GM23248 (cell line): ENCODE data around the gene NCOA1. TPM values are rescaled to one million over a fixed set of nuclear protein-coding genes. Genes with fewer than 3 reads are reported as not detected.

ENCODE experiments used
- DNase-seq: peaks from one replicate; pipeline ENCODE4 v3.0.0-alpha.2; 2015
- H2AFZ ChIP-seq: fragments of 200-600 bp; sonication (generic); 2 replicates; pipeline ENCODE4 v1.6.1; 2016; ENCODE audit warnings: antibody characterized with exemption
- H3F3A ChIP-seq: fragments of 200-600 bp; sonication (generic); 2 replicates; pipeline ENCODE4 v1.6.1; 2016; ENCODE audit warnings: mild to moderate bottlenecking, antibody characterized with exemption, mixed run types; ENCODE audit not compliant: insufficient read depth
- H3K27ac ChIP-seq: fragments of 200-600 bp; sonication (generic); 2 replicates; pipeline ENCODE4 v1.5.1; 2016; ENCODE audit warnings: mild to moderate bottlenecking
- H3K27me3 ChIP-seq: fragments of 200-600 bp; sonication (generic); replicated peaks from 2 replicates; pipeline ENCODE4 v1.6.1; 2016; ENCODE audit warnings: mild to moderate bottlenecking; ENCODE audit not compliant: insufficient read depth
- H3K36me3 ChIP-seq: fragments of 200-600 bp; sonication (generic); 2 replicates; pipeline ENCODE4 v1.6.1; 2016; ENCODE audit warnings: low read depth, mild to moderate bottlenecking
- H3K4me1 ChIP-seq: fragments of 200-600 bp; sonication (generic); 2 replicates; pipeline ENCODE4 v1.6.1; 2016; ENCODE audit warnings: mild to moderate bottlenecking; ENCODE audit not compliant: insufficient read depth
- H3K4me2 ChIP-seq: fragments of 200-600 bp; sonication (generic); one replicate; pipeline ENCODE4 v1.6.1; 2016; ENCODE audit warnings: mild to moderate bottlenecking; ENCODE audit not compliant: unreplicated experiment
- H3K4me3 ChIP-seq: fragments of 200-600 bp; sonication (generic); 2 replicates; pipeline ENCODE4 v1.5.1; 2016; ENCODE audit warnings: mild to moderate bottlenecking
- H3K79me2 ChIP-seq: fragments of 200-600 bp; sonication (generic); 2 replicates; pipeline ENCODE4 v1.6.1; 2016; ENCODE audit warnings: mild to moderate bottlenecking; ENCODE audit not compliant: insufficient read depth
- H3K9ac ChIP-seq: fragments of 200-600 bp; sonication (generic); 2 replicates; pipeline ENCODE4 v1.6.1; 2016; ENCODE audit warnings: mild to moderate bottlenecking
- H3K9me2 ChIP-seq: fragments of 200-600 bp; sonication (generic); 2 replicates; pipeline ENCODE4 v1.6.1; 2016; ENCODE audit warnings: mixed run types, mild to moderate bottlenecking, moderate library complexity; ENCODE audit not compliant: insufficient read depth
- H3K9me3 ChIP-seq: fragments of 200-600 bp; sonication (generic); one replicate; pipeline ENCODE4 v1.6.1; 2017; ENCODE audit warnings: low read depth
- H4K20me1 ChIP-seq: fragments of 200-600 bp; sonication (generic); 2 replicates; pipeline ENCODE4 v1.6.0; 2016; ENCODE audit not compliant: insufficient read depth
- EZH2 ChIP-seq: fragments of 200-600 bp; sonication (generic); IDR thresholded peaks from 2 replicates; pipeline ENCODE4 v1.6.1; 2018; ENCODE audit warnings: antibody characterized with exemption, mild to moderate bottlenecking; ENCODE audit not compliant: insufficient read depth, poor library complexity, severe bottlenecking
- EZH2phosphoT487 ChIP-seq: fragments of 200-600 bp; sonication (generic); IDR thresholded peaks from 2 replicates; pipeline ENCODE4 v1.6.1; 2018; ENCODE audit warnings: antibody characterized with exemption, moderate library complexity, mild to moderate bottlenecking, low read depth; ENCODE audit not compliant: insufficient read depth
- WGBS, 2 experiments: methylation state at CpG; one replicate each; pipeline ENCODE4 v1.1.6; 2015 to 2017; ENCODE audit warnings: low lambda C conversion rate in 2 of 2, low coverage in 1 of 2; ENCODE audit errors: missing lambda C conversion rate in 2 of 2; 5-methylcytosine and 5-hydroxymethylcytosine counted together
- in situ Hi-C: fragments of 300-500 bp; cut with MboI; formaldehyde crosslinking; loops from 2 replicates; pipeline ENCODE4 v1.15.0; 2020
- polyA plus RNA-seq: library from polyadenylated mRNA; unstranded; fragments of >200 nt; fragmentation: Nextera tagmentation; extraction: Ambion mirVana; gene quantifications from 2 replicates; pipeline ENCODE4 v1.2.1, GENCODE V29; 2016
- total RNA-seq: library from RNA; depleted of rRNA; stranded (reverse); fragments of >200 nt; shearing (Covaris generic); gene quantifications from 2 replicates; pipeline ENCODE4 v1.2.3, GENCODE V29; 2014

The NCOA1 gene
- total and polyA plus RNA-seq, 2 experiments from 2014 or later: 2.6 to 8.0 TPM

- no peak overlapping the region for H3K9ac ChIP-seq
- no peaks in the 10 kb centered on the region for H3K9me3 ChIP-seq
- peak overlapping the region; percentile 56 for H3K27ac ChIP-seq
- no peak overlapping the region for H3K4me2 ChIP-seq
- H3K4me3 ChIP-seq: no peak overlapping the region
- no peaks in the 10 kb centered on the region for H4K20me1 ChIP-seq
- H3K27me3 ChIP-seq: no peaks in the 10 kb centered on the region
- peaks cover 6% of the 10 kb centered on the region; the same call in 1 of the 2 replicates for H3K79me2 ChIP-seq
- TF ChIP-seq EZH2 (no peak), EZH2phosphoT487 (no peak)
- peaks cover 8% of the 10 kb centered on the region; the same call in 1 of the 2 replicates for H3K4me1 ChIP-seq
- H3K9me2 ChIP-seq: no peaks in the 10 kb centered on the region
- H3K36me3 ChIP-seq: no peaks in the 10 kb centered on the region
- 8 to 15% methylated on average over 2 of the region's 2 CpGs for WGBS, 2 experiments
- 0 out of 2 replicates have a peak, but pooled peaks cover 4% of the 10 kb centered on the region for H3F3A ChIP-seq
- peak; percentile 86 for DNase-seq
- in situ Hi-C loops: no loop called here
- H2AFZ ChIP-seq: 0 out of 2 replicates have a peak overlapping the region, but pooled peaks have one; percentile 3
These were observed 144.1 kb downstream of the NCOA1 start for GRCh38 chr2:24635181-24635580.

- no peak for DNase-seq
- no peaks in the 10 kb centered on the region for H3K27me3 ChIP-seq
These were observed 147.5 kb downstream of the NCOA1 start for GRCh38 chr2:24638568-24638967.

GRCh38 chr2:24642351-24642750 lies 151.3 kb downstream of the NCOA1 start:
- Histone ChIP-seq H3K9me2 (no peaks in the 10 kb centered on the region), H3K79me2 (peaks cover 12% of the 10 kb centered on the region), H3K27me3 (no peaks in the 10 kb centered on the region), H3K36me3 (no peaks in the 10 kb centered on the region), H3K4me3 (no peak overlapping the region), H2AFZ (no peak overlapping the region), H3F3A (no peaks in the 10 kb centered on the region), H3K27ac (no peak overlapping the region), H3K4me2 (no peak overlapping the region), H3K4me1 (no peaks in the 10 kb centered on the region), H4K20me1 (no peaks in the 10 kb centered on the region), H3K9ac (no peak overlapping the region), H3K9me3 (no peaks in the 10 kb centered on the region)
- TF ChIP-seq EZH2phosphoT487: no peak
- TF ChIP-seq EZH2: no peak
- no peak for DNase-seq
- in situ Hi-C loops: no loop called here
- 91 to 95% methylated on average over 1 of the region's 1 CpG for WGBS, 2 experiments

More at GRCh38 chr2:24638568-24638967, 147.5 kb downstream of the NCOA1 start:
- no peaks in the 10 kb centered on the region for H3K9me3 ChIP-seq
- peaks cover 8% of the 10 kb centered on the region; the same call in 1 of the 2 replicates for H3K4me1 ChIP-seq
- no peak for TF ChIP-seq EZH2phosphoT487
- no peak for TF ChIP-seq EZH2
- peaks cover 12% of the 10 kb centered on the region for H3K79me2 ChIP-seq
- H2AFZ ChIP-seq: no peak overlapping the region
- no peaks in the 10 kb centered on the region for H3K36me3 ChIP-seq
- WGBS, 2 experiments: 97 to 100% methylated on average over 1 of the region's 1 CpG
- H3K4me2 ChIP-seq: no peak overlapping the region
- H4K20me1 ChIP-seq: no peaks in the 10 kb centered on the region
- 0 out of 2 replicates have a peak, but pooled peaks cover 4% of the 10 kb centered on the region for H3F3A ChIP-seq
- no peak overlapping the region for H3K9ac ChIP-seq
- H3K27ac ChIP-seq: no peak overlapping the region
- H3K4me3 ChIP-seq: no peak overlapping the region
- no peaks in the 10 kb centered on the region for H3K9me2 ChIP-seq
- in situ Hi-C loops: no loop called here

- Histone ChIP-seq H2AFZ (no peak overlapping the region), H3K9ac (no peak overlapping the region), H3K9me2 (no peaks in the 10 kb centered on the region), H3K27me3 (no peaks in the 10 kb centered on the region), H3K4me3 (no peak overlapping the region), H3K4me1 (no peaks in the 10 kb centered on the region), H3K36me3 (no peaks in the 10 kb centered on the region), H3K9me3 (no peaks in the 10 kb centered on the region), H3K27ac (no peak overlapping the region), H3F3A (no peaks in the 10 kb centered on the region), H3K79me2 (peaks cover 12% of the 10 kb centered on the region), H3K4me2 (no peak overlapping the region), H4K20me1 (no peaks in the 10 kb centered on the region)
- 100% methylated on average over 1 of the region's 1 CpG for WGBS, 2 experiments
- no peak for TF ChIP-seq EZH2
- no peak for TF ChIP-seq EZH2phosphoT487
- in situ Hi-C loops: no loop called here
- DNase-seq: no peak
These were observed 152.0 kb downstream of the NCOA1 start for GRCh38 chr2:24643051-24643450.

- Histone ChIP-seq H3K79me2 (peaks cover 6% of the 10 kb centered on the region; the same call in 1 of the 2 replicates), H3K9ac (no peak overlapping the region), H3K27ac (no peak overlapping the region), H2AFZ (no peak overlapping the region), H3K27me3 (no peaks in the 10 kb centered on the region), H3K36me3 (no peaks in the 10 kb centered on the region), H4K20me1 (no peaks in the 10 kb centered on the region), H3K4me3 (no peak overlapping the region), H3K4me2 (no peak overlapping the region), H3K9me3 (no peaks in the 10 kb centered on the region), H3K4me1 (no peaks in the 10 kb centered on the region), H3F3A (no peaks in the 10 kb centered on the region), H3K9me2 (no peaks in the 10 kb centered on the region)
- no peak for DNase-seq
- no peak for TF ChIP-seq EZH2phosphoT487
- no peak for TF ChIP-seq EZH2
- in situ Hi-C loops: no loop called here
- WGBS, 2 experiments: 96 to 100% methylated on average over 2 of the region's 2 CpGs
These were observed 153.0 kb downstream of the NCOA1 start for GRCh38 chr2:24644032-24644431.
